Putamen (tissue), 1 donor: ENCODE results near the gene NKX6-2.

Source experiments
- DNase-seq: peaks from one replicate; pipeline ENCODE4 v3.0.0-alpha.2; 2016; ENCODE audit warnings: low spot score

NKX6-2 gene

DNA sequence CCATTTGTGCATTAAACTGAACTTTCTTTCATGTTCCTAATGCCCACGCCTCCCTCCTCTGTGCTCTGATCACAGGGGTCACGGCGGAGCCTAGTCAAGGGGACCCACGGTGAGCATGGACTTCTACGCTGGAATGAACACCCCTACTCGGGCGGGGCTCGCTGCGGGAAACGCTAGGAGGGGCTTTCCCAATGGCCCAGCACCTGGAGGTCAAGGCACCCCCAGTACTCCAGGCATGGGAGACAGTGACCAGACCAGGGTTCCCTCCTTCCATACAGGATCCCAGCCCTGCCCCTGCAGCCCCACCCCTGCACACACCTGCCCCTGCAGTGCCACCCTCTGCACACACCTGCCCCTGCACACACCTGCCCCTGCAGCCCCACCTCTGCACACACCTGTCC is 27.1 kb upstream of the NKX6-2 start:
- DNase-seq = no peak

DNA sequence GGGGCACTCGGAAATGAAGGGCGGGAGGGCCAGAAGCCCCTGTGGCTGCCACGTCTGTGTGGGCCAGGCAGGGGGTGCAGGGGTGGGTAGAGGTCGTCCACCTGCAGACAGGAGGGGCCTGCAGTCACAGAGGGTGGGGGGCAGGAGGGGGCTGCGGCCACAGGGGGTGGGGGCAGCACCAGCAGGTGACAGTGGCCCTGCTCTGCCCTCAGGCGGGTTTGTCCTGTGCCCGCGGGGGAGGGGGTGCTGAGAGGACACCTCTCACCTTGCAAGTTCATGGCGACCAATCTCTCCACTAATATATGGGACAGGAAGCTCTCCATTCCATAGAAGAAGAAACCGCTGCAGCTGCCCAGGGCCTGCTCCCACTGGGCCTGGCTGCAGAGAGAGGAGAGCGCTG is 26.6 kb upstream of the NKX6-2 start:
- no peak for DNase-seq

DNA sequence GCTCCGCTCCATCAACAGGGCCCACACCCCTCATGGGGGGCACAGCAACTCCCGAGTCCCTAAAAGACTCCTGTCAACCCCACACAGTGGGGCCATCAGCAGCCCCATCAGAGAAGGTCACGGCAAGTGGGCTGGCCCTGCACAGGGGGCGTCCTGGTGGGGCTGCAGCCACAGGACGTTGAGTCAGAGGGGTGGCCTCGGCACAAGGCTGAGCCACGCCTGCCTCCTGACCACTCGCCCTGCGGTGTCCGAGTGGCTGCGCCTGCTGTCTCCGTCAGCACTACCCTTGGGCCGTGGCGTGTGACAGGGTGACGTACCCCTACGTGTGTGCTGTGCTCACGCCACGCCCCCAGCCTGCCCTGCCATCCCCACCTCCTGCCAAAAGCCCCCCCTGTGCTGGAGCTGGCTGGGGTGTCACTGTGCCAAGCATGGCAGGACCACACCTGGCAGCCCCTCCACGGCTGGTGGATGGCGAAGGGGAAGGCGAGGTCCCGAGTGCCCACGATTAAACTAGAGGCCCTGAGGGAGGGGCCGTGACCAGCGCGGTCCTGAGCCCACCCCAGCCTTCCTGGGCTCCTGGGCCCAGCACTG is 26.0 kb upstream of the NKX6-2 start:
- DNase-seq = no peak

DNA sequence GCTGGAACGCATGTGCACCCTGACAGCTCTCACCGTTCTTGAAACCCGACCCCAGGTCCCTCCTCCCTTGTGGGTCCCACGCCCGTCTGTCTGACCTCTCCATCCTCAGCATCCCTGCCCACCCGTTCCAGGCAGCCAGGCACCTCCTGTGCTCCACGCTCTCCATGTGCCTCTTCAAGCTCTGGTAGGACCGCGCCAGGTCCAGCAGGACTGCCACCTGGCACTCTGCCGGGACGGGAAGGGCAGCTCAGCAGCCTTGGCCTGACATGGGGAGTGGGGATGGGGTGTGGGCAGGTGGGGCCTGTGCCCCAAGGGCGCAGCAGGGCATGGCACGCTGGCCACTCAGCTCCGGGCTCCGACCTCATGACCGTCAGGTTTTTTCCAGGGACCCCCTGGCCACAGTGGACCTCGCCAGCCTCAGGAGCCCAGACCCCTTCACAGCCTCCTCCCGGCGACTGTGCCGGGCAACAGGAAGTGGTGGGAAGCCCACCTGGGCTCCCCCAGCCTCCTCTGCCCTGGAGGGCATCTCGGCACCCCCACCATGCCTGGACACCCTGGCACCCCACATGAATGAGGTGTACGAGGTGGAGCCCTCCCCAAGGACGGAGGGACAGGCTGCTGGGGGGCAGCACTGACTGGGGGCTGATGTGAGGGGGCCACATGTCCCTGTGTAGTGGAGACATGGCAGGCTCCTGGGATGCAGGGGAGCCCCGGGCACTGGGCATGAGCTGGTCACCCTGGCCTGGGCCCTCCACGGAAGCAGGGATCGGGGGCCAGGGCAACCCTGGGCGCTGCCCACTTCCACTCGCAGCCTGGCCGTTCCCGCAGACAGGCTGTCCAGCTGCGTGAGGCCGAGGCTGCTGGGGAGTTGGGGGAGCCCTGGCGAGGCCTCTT is 25.1 kb upstream of the NKX6-2 start:
- no peak for DNase-seq

GRCh38 chr10:132810141-132810806 is 24.3 kb upstream of the NKX6-2 start:
- no peak for DNase-seq

GRCh38 chr10:132809232-132810140 is 23.5 kb upstream of the NKX6-2 start:
- no peak for DNase-seq

DNA sequence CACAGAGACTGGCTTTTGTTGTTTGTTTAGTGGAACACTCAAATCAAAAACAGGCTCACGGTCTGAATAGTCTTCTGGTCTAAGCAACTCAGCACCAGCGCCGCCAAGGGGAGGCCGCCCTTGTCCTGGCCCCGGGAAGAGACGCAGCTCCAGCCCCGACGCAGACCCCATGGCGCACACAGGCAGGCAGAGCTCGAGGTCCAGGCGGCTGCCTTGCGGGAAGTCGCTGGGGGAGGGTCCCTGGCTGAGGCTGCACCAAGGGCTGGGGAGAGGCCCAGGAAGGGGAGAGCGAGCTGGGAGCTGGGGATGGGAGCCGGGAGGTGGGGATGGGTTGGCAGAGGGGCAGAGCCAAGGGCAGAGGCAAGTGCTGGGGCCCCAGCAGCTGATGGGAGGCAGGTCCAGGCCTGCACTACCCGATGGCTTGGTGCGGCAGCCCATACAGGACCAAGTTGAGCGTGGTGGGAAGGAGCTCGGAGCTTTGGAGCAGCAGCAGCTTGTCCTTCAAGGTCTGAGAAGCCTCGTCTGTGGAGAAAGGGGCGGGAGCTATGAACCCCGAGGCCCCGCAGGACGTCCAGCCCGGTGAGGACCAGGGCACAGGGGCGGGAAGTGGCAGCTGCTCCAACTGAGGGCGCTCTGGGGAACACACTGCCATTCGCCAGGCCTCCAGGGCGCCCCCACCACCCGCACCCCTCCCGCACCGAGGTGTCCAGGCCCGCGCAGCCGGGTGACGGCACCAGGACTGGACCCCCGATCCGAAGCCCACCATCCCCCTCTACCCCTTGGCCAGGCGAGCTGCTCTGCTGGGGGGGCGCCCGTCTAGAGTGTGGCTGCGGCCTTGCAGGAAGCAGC is 22.7 kb upstream of the NKX6-2 start:
- no peak for DNase-seq

DNA sequence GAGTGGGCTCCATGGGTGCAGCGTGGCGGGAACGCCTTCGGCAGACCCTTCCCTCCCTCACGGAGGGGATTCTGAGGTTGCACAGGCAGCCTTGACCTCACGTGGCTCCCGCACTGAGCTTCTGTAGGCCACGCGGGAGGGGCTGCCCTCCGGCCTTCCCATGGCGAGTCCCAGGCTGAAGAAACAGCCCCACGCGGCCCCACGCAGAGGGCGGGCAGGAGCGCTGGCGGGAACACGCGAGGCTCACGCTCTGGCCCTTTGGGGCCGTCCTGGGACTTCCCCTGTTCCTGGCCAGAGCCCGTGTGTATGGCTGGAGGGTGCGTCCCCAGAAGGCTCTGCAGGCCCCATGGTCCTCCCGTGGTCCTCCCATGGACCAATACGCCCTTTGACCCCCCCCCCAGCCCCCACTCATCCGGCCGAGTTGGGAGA is 21.7 kb upstream of the NKX6-2 start:
- DNase-seq = no peak

DNA sequence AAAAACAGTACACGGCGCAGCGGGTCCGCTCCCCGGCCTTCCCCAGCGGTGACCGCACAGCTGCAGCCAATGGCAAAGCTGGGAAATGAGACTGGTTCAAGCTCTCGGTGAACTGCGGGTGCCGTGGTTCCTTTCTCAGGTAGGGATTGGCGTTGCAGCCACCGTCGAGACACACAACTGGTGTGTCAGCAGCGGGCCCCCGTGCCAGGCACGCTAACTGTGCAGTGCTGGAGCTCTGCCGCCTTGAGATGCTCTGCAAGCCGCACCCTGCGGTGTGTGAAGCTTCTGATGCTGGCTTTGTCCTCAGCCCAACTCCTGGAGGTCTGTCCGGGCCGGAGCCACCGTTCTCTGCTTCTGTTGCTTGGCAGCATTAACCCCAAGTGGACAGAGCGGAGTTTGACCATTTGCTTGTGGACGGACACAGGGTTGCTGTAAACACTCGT is 20.6 kb upstream of the NKX6-2 start:
- DNase-seq = no peak

- DNase-seq = no peak
Measured at GRCh38 chr10:132806110-132806509, 20.2 kb upstream of the NKX6-2 start.

DNA sequence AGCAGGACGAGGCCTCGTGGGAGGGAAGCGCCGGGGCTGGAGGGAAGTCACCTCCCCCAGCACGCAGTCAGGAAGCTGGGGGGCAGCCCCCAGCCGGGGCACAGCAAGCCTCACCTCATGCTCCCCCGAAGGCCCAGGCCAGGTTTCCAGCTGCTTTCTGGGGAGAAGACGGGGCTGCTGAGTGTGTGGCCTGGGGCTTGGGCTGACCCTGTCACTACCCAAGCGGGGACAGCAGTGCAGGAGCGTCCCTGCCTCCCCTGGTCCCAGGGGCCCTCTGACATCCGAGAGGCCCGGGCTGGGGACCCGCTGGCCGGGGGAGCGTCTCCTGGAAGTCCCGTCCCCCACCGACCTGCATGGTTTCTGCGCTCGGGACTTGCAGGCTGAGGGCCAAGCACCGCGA is 19.7 kb upstream of the NKX6-2 start:
- no peak for DNase-seq

DNA sequence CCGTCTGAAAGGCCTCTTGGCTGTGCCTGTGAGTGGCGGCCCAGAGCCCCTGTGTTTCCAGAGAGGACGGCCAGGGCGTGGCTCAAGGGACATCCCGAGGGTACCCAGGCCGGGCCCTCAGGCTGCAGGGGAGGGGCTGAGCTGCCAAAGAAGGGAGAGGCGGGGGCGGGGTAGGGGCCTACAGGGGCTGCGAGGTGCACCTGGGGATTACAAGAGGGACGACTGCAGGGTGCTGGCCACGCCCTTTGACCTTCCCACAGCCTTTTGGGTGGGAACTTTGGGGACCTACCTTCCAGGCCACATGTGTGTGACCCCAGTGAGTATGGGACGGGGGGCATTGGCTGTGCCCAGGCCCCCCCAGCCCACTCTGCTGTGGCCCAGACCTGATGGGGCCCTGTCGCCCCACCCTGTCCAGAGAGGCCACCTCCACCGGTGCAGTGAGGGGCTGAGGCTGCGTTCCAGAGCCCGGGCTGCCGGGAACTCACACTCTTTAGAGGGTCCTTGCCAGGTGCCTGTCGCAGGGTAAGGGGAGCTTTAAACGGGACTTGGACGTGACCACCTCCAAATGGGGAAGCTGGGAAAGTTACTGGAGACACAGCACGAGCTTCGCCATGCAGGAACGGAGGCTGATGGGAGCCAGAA is 19.0 kb upstream of the NKX6-2 start:
- no peak for DNase-seq

- DNase-seq = no peak
Measured at GRCh38 chr10:132804287-132804686, 18.3 kb upstream of the NKX6-2 start.

DNA sequence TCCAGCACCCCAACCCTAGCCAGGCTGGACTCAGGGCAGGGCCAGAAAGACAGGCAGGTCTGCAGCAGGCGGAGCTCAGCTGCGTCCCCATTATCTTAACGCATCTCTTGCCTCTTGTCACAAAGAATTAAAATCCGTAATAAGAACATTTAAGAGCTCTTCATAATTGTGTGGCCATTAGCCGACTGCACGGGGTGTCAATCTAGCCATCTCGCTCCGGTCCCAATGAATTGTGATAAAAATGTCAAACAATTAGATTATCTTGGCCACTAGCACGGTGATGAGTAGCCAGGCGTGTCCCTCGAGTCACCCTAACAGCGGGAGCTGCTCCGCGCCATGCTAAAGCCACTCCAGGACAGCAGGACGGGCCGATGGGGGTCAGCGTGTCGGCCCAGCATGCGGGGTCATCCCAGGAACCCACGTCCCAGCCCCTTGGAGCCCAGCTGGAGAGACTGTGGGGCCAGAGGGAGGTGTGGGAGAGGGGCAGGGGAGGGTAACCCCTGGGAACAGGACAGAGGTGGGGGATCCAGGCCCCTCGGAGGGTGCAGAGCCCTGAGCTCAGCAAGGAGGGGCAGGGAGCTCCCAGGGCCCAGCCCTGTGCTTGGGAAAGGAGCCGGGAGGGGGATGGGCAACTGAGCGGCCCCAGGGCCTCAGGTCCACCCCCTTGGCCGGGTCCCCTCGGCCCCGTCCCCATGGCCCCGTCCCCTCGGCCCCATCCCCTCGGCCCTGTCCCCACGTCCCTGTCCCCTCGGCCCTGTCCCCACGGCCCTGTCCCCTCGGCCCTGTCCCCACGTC is 17.7 kb upstream of the NKX6-2 start:
- no peak for DNase-seq

DNA sequence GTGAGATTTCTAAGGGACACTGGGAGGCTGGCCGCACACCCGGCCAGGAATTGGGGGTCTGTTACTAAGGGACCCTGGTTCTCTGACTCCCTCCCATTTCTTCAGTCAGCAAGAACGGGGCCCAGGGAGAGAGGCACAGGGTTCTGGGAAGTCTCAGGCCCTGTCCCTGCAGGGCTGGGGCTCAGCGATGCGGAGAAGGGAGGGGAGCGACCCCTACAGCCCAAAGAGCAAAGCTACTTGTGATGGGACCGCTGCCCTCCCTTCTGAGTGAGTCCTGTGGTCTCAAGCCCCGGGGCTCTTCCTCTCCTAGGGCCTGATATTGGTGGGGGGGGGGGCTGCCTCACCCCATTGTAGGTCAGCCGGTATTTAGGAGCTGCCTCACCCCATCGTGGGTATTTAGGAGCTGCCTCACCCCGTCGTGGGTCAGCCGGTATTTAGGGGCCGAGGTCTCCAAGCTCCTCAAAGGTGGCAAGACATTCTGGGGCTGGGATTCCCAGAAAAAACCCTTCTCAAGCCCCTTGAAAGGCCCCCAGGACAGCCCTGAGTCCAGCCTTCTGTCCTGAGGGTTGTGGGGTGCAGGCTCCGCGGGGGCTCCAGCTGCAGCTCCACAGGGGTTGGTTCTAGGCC is 16.9 kb upstream of the NKX6-2 start:
- no peak for DNase-seq

- DNase-seq = no peak
Measured at GRCh38 chr10:132802048-132802447, 16.1 kb upstream of the NKX6-2 start.

GRCh38 chr10:132799865-132800264 is 13.9 kb upstream of the NKX6-2 start:
- DNase-seq = no peak

GRCh38 chr10:132798876-132799275 is 12.9 kb upstream of the NKX6-2 start:
- DNase-seq = no peak

GRCh38 chr10:132798403-132798802 is 12.5 kb upstream of the NKX6-2 start:
- DNase-seq = no peak
